Neuronal stem cell (in vitro differentiated cells): ENCODE data around the gene MTM1.

ENCODE experiments used
- DNase-seq: peaks from one replicate; pipeline ENCODE4 v3.0.0-alpha.2; 2013; ENCODE audit warnings: low spot score
- H2AFZ ChIP-seq: one replicate; pipeline ENCODE4 v1.6.1; 2013; ENCODE audit warnings: mild to moderate bottlenecking, low read length, inconsistent platforms
- H2AK5ac ChIP-seq: 2 replicates; pipeline ENCODE4 v1.6.1; 2013; ENCODE audit warnings: low read depth, mild to moderate bottlenecking, inconsistent platforms, low read length, moderate library complexity, mixed read lengths
- H2BK120ac ChIP-seq: 2 replicates; pipeline ENCODE4 v1.6.1; 2013; ENCODE audit warnings: low read depth, mild to moderate bottlenecking, inconsistent platforms, low read length, moderate library complexity, mixed read lengths
- H2BK12ac ChIP-seq: one replicate; pipeline ENCODE4 v1.6.1; 2013; ENCODE audit warnings: low read length, inconsistent platforms
- H2BK15ac ChIP-seq: 2 replicates; pipeline ENCODE4 v1.6.1; 2013; ENCODE audit warnings: mild to moderate bottlenecking, low read length, inconsistent platforms, mixed read lengths
- H2BK5ac ChIP-seq: one replicate; pipeline ENCODE4 v1.6.1; 2013; ENCODE audit warnings: inconsistent platforms, mild to moderate bottlenecking, low read length, moderate library complexity
- H3K14ac ChIP-seq: one replicate; pipeline ENCODE4 v1.6.1; 2013; ENCODE audit warnings: low read length, inconsistent platforms
- H3K18ac ChIP-seq: 2 replicates; pipeline ENCODE4 v1.6.1; 2013; ENCODE audit warnings: low read length, inconsistent platforms
- H3K23ac ChIP-seq: 2 replicates; pipeline ENCODE4 v1.6.1; 2013; ENCODE audit warnings: low read depth, mild to moderate bottlenecking, mixed read lengths, low read length, inconsistent platforms; ENCODE audit not compliant: poor library complexity
- H3K27ac ChIP-seq: replicated peaks from 3 replicates; pipeline ENCODE4 v1.5.1; 2013; ENCODE audit warnings: low read length, inconsistent platforms
- H3K27me3 ChIP-seq, 3 experiments: 2 replicates each; pipeline ENCODE4 v1.6.1; 2013; ENCODE audit warnings: low read length in 3 of 3, mild to moderate bottlenecking in 2 of 3, inconsistent platforms in 1 of 3, low read depth in 1 of 3, mixed read lengths in 1 of 3, moderate library complexity in 1 of 3; ENCODE audit not compliant: control insufficient read depth in 3 of 3, insufficient read depth in 3 of 3
- H3K36me3 ChIP-seq, 2 donors: replicated peaks in 1 of 2; 2 replicates each; pipeline ENCODE4 v1.6.1; 2013; ENCODE audit warnings: low read length in 2 of 2; ENCODE audit not compliant: control insufficient read depth in 2 of 2, insufficient read depth in 2 of 2
- H3K4ac ChIP-seq: 2 replicates; pipeline ENCODE4 v1.6.1; 2013; ENCODE audit warnings: inconsistent platforms, mild to moderate bottlenecking, low read length, moderate library complexity
- H3K4me1 ChIP-seq, 2 donors: 1 replicate in 1 of 2; 2 replicates in 1 of 2; pipeline ENCODE4 v1.6.1; 2013; ENCODE audit warnings: low read length in 2 of 2, low read depth in 1 of 2; ENCODE audit not compliant: control insufficient read depth in 2 of 2, insufficient read depth in 1 of 2
- H3K4me2 ChIP-seq: one replicate; pipeline ENCODE4 v1.6.1; 2013; ENCODE audit warnings: mild to moderate bottlenecking, low read length, inconsistent platforms; ENCODE audit not compliant: insufficient read depth, poor library complexity, severe bottlenecking
- H3K4me3 ChIP-seq, 2 donors: 2 replicates each; pipeline ENCODE4 v1.5.1; 2013; ENCODE audit warnings: low read length in 2 of 2, mild to moderate bottlenecking in 2 of 2, inconsistent platforms in 1 of 2, moderate library complexity in 1 of 2
- H3K79me1 ChIP-seq: one replicate; pipeline ENCODE4 v1.6.1; 2013; ENCODE audit warnings: low read depth, mild to moderate bottlenecking, inconsistent platforms, low read length, moderate library complexity
- H3K9ac ChIP-seq: one replicate; pipeline ENCODE4 v1.6.1; 2013; ENCODE audit warnings: mild to moderate bottlenecking, low read depth, low read length, inconsistent platforms; ENCODE audit not compliant: poor library complexity
- H3K9me3 ChIP-seq, 2 donors: replicated peaks in 1 of 2; 2 replicates each; pipeline versions ENCODE3 to v1.6.1; 2013; ENCODE audit warnings: low read length in 2 of 2, mild to moderate bottlenecking in 2 of 2, inconsistent platforms in 1 of 2, low read depth in 1 of 2, mixed read lengths in 1 of 2, moderate library complexity in 1 of 2; ENCODE audit not compliant: control insufficient read depth in 2 of 2, insufficient read depth in 1 of 2
- H4K8ac ChIP-seq: one replicate; pipeline ENCODE4 v1.6.1; 2013; ENCODE audit warnings: low read depth, mild to moderate bottlenecking, inconsistent platforms, low read length, moderate library complexity
- H4K91ac ChIP-seq: one replicate; pipeline ENCODE4 v1.6.1; 2013; ENCODE audit warnings: low read length, low read depth, mild to moderate bottlenecking, inconsistent platforms; ENCODE audit not compliant: poor library complexity
- WGBS, 2 donors: extraction: QIAGEN DNeasy Blood & Tissue Kit; methylation state at CpG; one replicate each; pipeline ENCODE4 v1.1.7; 2013; ENCODE audit warnings: missing lambda C conversion rate in 2 of 2, mixed read lengths in 1 of 2; ENCODE audit not compliant: insufficient read length in 2 of 2, insufficient replicate concordance in 1 of 2; ENCODE audit errors: extremely low coverage in 2 of 2; 5-methylcytosine and 5-hydroxymethylcytosine counted together

Gene MTM1

GRCh38 chrX:150565551-150565950, 2.9 kb upstream of the MTM1 start:
- no peaks in the 10 kb centered on the region for H3K9me3 ChIP-seq
- H2BK15ac ChIP-seq, result no peak overlapping the region
- no peak overlapping the region for H3K4ac ChIP-seq
- H3K14ac ChIP-seq, result no peak overlapping the region
- no peak overlapping the region for H3K9ac ChIP-seq
- H2BK5ac ChIP-seq, result no peak overlapping the region
- no peak for DNase-seq
- no peak overlapping the region for H3K23ac ChIP-seq
- H3K4me3 ChIP-seq, result no peak overlapping the region
- peak overlapping the region; percentile 84 for H2BK12ac ChIP-seq
- peaks cover 11 to 13% of the 10 kb centered on the region in 2 donors for H3K4me1 ChIP-seq
- H2BK120ac ChIP-seq, result peak overlapping the region; percentile 61
- no peak overlapping the region for H3K4me2 ChIP-seq
- peak overlapping the region; percentile 53 for H2AFZ ChIP-seq
- H4K8ac ChIP-seq, result no peak overlapping the region
- H4K91ac ChIP-seq, result no peak overlapping the region
- H3K27ac ChIP-seq, result peak overlapping the region; percentile 48
- H3K27me3 ChIP-seq, result no peaks in the 10 kb centered on the region
- peak overlapping the region; percentile 19 for H3K18ac ChIP-seq
- no peak overlapping the region for H2AK5ac ChIP-seq
- H3K79me1 ChIP-seq, result no peaks in the 10 kb centered on the region
- WGBS, 2 donors, result no CpG with 5 or more reads among the region's 5 CpGs
- H3K36me3 ChIP-seq, result no peaks in the 10 kb centered on the region

GRCh38 chrX:150566734-150567182, 1.7 kb upstream of the MTM1 start:
- H3K4ac ChIP-seq, result no peak overlapping the region

DNA sequence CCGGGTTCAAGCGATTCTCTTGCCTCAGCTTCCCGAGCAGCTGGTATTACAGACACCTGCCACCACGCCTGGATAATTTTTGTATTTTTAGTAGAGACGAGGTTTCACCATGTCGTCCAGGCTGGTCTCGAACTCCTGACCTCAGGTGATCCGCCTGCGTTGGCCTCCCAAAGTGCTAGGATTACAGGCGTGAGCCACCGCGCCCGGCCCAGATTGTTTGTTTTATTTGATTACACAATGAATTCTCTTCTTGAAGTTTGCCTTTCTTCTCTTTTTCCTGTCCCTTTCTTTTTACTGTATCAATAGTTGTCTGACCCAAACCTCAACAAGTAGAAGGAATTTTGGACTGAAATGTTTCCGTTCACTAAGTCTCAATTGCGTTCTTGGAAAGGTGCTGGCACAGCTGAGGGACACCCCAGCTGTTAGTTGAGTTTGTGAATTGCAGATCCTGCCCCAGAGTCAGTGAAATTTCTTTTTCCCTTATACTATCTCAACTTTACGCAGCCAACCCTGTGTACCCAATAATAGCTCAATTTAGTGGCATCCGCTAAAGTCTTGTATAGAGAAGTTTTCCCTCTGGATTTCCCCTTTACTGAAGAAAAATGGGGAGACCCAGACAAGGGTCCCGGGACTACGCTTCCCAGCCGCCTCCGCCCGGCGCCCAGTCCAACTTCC, 639 bp upstream of the MTM1 start:
- no peak overlapping the region for H2BK15ac ChIP-seq
- H3K18ac ChIP-seq, result no peak overlapping the region
- H2BK5ac ChIP-seq, result no peak overlapping the region
- no peak overlapping the region for H3K23ac ChIP-seq
- no peak for DNase-seq
- H2AFZ ChIP-seq, result peak overlapping the region; percentile 71
- H2AK5ac ChIP-seq, result no peak overlapping the region
- H3K14ac ChIP-seq, result no peak overlapping the region
- H3K4me1 ChIP-seq, result peaks cover 11 to 13% of the 10 kb centered on the region in 2 donors
- no peak overlapping the region for H2BK12ac ChIP-seq
- no peaks in the 10 kb centered on the region for H3K36me3 ChIP-seq
- H3K9me3 ChIP-seq, result no peaks in the 10 kb centered on the region
- H4K91ac ChIP-seq, result no peak overlapping the region
- peak overlapping the region; percentile 11 for H3K4me2 ChIP-seq
- no peak overlapping the region for H3K9ac ChIP-seq
- H3K4ac ChIP-seq, result no peak overlapping the region
- H2BK120ac ChIP-seq, result no peak overlapping the region
- no peak overlapping the region for H3K4me3 ChIP-seq
- no CpG with 5 or more reads among the region's 23 CpGs for WGBS, 2 donors
- peak overlapping the region; percentile 46 for H3K27ac ChIP-seq
- H3K79me1 ChIP-seq, result no peaks in the 10 kb centered on the region
- no peaks in the 10 kb centered on the region for H3K27me3 ChIP-seq
- no peak overlapping the region for H4K8ac ChIP-seq

More at GRCh38 chrX:150566734-150567182, 1.7 kb upstream of the MTM1 start:
- no peaks in the 10 kb centered on the region for H3K27me3 ChIP-seq
- no peak overlapping the region for H2BK120ac ChIP-seq
- no peak overlapping the region for H3K18ac ChIP-seq
- peaks cover 11 to 13% of the 10 kb centered on the region in 2 donors for H3K4me1 ChIP-seq
- H3K9ac ChIP-seq, result no peak overlapping the region
- H3K4me2 ChIP-seq, result peak overlapping the region; percentile 31
- H3K14ac ChIP-seq, result no peak overlapping the region
- no peak overlapping the region for H4K8ac ChIP-seq
- no peaks in the 10 kb centered on the region for H3K36me3 ChIP-seq
- no peak overlapping the region for H2AK5ac ChIP-seq
- peak overlapping the region; percentile 38 for H2AFZ ChIP-seq
- H3K27ac ChIP-seq, result peak overlapping the region; percentile 89
- H3K79me1 ChIP-seq, result no peaks in the 10 kb centered on the region
- DNase-seq, result peak; percentile 79
- no CpG with 5 or more reads among the region's 3 CpGs for WGBS, 2 donors
- no peak overlapping the region for H4K91ac ChIP-seq
- no peaks in the 10 kb centered on the region for H3K9me3 ChIP-seq
- H2BK15ac ChIP-seq, result no peak overlapping the region
- no peak overlapping the region for H3K23ac ChIP-seq
- H3K4me3 ChIP-seq, result no peak overlapping the region
- H2BK5ac ChIP-seq, result no peak overlapping the region
- H2BK12ac ChIP-seq, result no peak overlapping the region

DNA sequence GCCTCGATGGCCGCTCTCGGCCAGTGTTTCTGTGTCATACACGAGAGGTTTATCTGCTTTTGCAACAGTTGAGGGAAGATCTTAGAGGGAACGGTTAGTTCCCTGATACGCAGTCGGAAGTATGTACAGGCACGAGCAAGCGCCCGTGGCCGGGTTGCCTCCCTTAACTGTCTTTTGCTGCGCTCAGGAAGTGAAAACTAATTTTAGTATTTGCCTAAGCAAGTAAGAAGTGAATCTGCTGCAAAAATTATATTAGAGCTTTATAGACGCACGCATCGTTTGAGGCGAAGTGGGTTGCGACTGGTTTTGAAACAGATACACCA, 695 bp downstream of the MTM1 start:
- no CpG with 5 or more reads among the region's 17 CpGs for WGBS, 2 donors
- no peak overlapping the region for H2BK12ac ChIP-seq
- no peak overlapping the region for H3K4ac ChIP-seq
- H3K4me2 ChIP-seq, result peak overlapping the region; percentile 54
- H3K4me3 ChIP-seq, result peak overlapping the region; percentile 58 to 97
- peak overlapping the region; percentile 71 for H3K18ac ChIP-seq
- no peak overlapping the region for H3K27ac ChIP-seq
- H3K79me1 ChIP-seq, result no peaks in the 10 kb centered on the region
- H3K4me1 ChIP-seq, result peaks cover 11 to 16% of the 10 kb centered on the region in 2 donors
- H2BK120ac ChIP-seq, result no peak overlapping the region
- H3K14ac ChIP-seq, result no peak overlapping the region
- H3K9me3 ChIP-seq, result no peaks in the 10 kb centered on the region
- H2BK15ac ChIP-seq, result no peak overlapping the region
- H2AK5ac ChIP-seq, result no peak overlapping the region
- H3K9ac ChIP-seq, result peak overlapping the region; percentile 90
- no peaks in the 10 kb centered on the region for H3K36me3 ChIP-seq
- peak overlapping the region; percentile 13 for H2BK5ac ChIP-seq
- H2AFZ ChIP-seq, result peak overlapping the region; percentile 75
- H4K91ac ChIP-seq, result no peak overlapping the region
- no peak overlapping the region for H4K8ac ChIP-seq
- no peaks in the 10 kb centered on the region for H3K27me3 ChIP-seq
- no peak for DNase-seq
- H3K23ac ChIP-seq, result no peak overlapping the region
